HEK293 (cell line): ENCODE results near the gene NAGLU.

ENCODE experiments used
- CTCF ChIA-PET: fragments of 350-600 bp; formaldehyde crosslinking; extraction: SDS; loops from one replicate; lab custom pipeline; 2021; ENCODE audit warnings: antibody characterized with exemption; lab: Yijun Ruan, JAX
- POLR2A ChIA-PET: fragments of 300-600 bp; formaldehyde crosslinking; extraction: SDS; loops from one replicate; lab custom pipeline; 2020; ENCODE audit warnings: antibody characterized with exemption, inconsistent platforms; lab: Yijun Ruan, JAX
- H3K27ac ChIP-seq: fragments of 200-500 bp; sonication (Bioruptor generic); 2 replicates; pipeline ENCODE4 v1.5.1; 2014; ENCODE audit warnings: low read depth, low read length, control low read depth, inconsistent platforms; ENCODE audit errors: extremely low read depth
- H3K36me3 ChIP-seq, 2 experiments: fragments of 200-500 bp in 1 of 2; sonication (Bioruptor generic) in 1 of 2; 1 replicate in 1 of 2; 2 replicates in 1 of 2; pipeline ENCODE4 v1.5.1; 2014 to 2017; ENCODE audit warnings: inconsistent platforms in 2 of 2, low read length in 2 of 2; ENCODE audit not compliant: control insufficient read depth in 2 of 2, insufficient read depth in 1 of 2
- H3K4me1 ChIP-seq: fragments of 200-500 bp; sonication (Bioruptor generic); 2 replicates; pipeline ENCODE4 v1.5.1; 2014; ENCODE audit warnings: mild to moderate bottlenecking, low read length, inconsistent platforms; ENCODE audit not compliant: control insufficient read depth, insufficient read depth
- H3K4me3 ChIP-seq: 2 replicates; pipeline ENCODE4 v1.5.1; 2011; ENCODE audit warnings: low read depth, mild to moderate bottlenecking, control low read depth, low read length, moderate library complexity
- H3K9me3 ChIP-seq: fragments of 200-500 bp; sonication (Bioruptor generic); 2 replicates; pipeline ENCODE4 v1.5.1; 2014; ENCODE audit warnings: low read depth, low read length, inconsistent platforms; ENCODE audit not compliant: control insufficient read depth, insufficient read depth
- HOXC10 ChIP-seq: sonication (generic); formaldehyde crosslinking; IDR thresholded peaks from 2 replicates; pipeline ENCODE4 v1.8.1; 2023; ENCODE audit warnings: mild to moderate bottlenecking, missing genetic modification reagents
- KLF10 ChIP-seq: fragments of 450-650 bp; IDR thresholded peaks from 2 replicates; pipeline ENCODE4 v1.5.1; 2018; ENCODE audit warnings: missing biosample characterization, mild to moderate bottlenecking, missing genetic modification characterization
- KLF17 ChIP-seq: fragments of 450-650 bp; formaldehyde crosslinking; IDR thresholded peaks from 2 replicates; pipeline ENCODE4 v1.5.1; 2016; ENCODE audit warnings: missing biosample characterization, missing genetic modification characterization
- PRDM10 ChIP-seq: fragments of 450-650 bp; formaldehyde crosslinking; IDR thresholded peaks from 2 replicates; pipeline ENCODE4 v1.5.1; 2016; ENCODE audit warnings: missing biosample characterization, missing genetic modification characterization
- SP2 ChIP-seq: fragments of 450-650 bp; formaldehyde crosslinking; IDR thresholded peaks from 2 replicates; pipeline ENCODE4 v1.5.1; 2016; ENCODE audit warnings: missing biosample characterization, missing genetic modification characterization
- SP7 ChIP-seq: fragments of 450-650 bp; formaldehyde crosslinking; IDR thresholded peaks from 2 replicates; pipeline ENCODE4 v1.5.1; 2016; ENCODE audit warnings: missing biosample characterization, missing genetic modification characterization
- ZBTB11 ChIP-seq: fragments of 450-650 bp; formaldehyde crosslinking; conservative IDR thresholded peaks from 2 replicates; pipeline ENCODE4 v1.5.1; 2016; ENCODE audit warnings: low read depth, missing biosample characterization, missing genetic modification characterization
- ZNF132 ChIP-seq: fragments of 450-650 bp; formaldehyde crosslinking; IDR thresholded peaks from 2 replicates; pipeline ENCODE4 v1.5.1; 2017; ENCODE audit warnings: missing biosample characterization, missing genetic modification characterization, borderline replicate concordance
- ZNF174 ChIP-seq: fragments of 450-650 bp; formaldehyde crosslinking; IDR thresholded peaks from 2 replicates; pipeline ENCODE4 v1.5.0; 2017; ENCODE audit warnings: missing biosample characterization, mild to moderate bottlenecking, missing genetic modification characterization
- ZNF292 ChIP-seq: fragments of 450-650 bp; formaldehyde crosslinking; IDR thresholded peaks from 2 replicates; pipeline ENCODE4 v1.5.1; 2016; ENCODE audit warnings: low read depth, missing biosample characterization, missing genetic modification characterization, borderline replicate concordance
- ZNF354C ChIP-seq: fragments of 450-650 bp; formaldehyde crosslinking; IDR thresholded peaks from 2 replicates; pipeline ENCODE4 v1.5.1; 2016; ENCODE audit warnings: missing biosample characterization, missing genetic modification characterization, low read depth, borderline replicate concordance
- ZNF394 ChIP-seq: fragments of 450-650 bp; formaldehyde crosslinking; IDR thresholded peaks from 2 replicates; pipeline ENCODE4 v1.5.1; 2016; ENCODE audit warnings: missing biosample characterization, missing genetic modification characterization, mild to moderate bottlenecking, moderate library complexity, borderline replicate concordance
- ZNF398 ChIP-seq: fragments of 450-650 bp; formaldehyde crosslinking; IDR thresholded peaks from 2 replicates; pipeline ENCODE4 v1.5.1; 2017; ENCODE audit warnings: missing biosample characterization, missing genetic modification characterization
- ZNF426 ChIP-seq: fragments of 450-650 bp; formaldehyde crosslinking; IDR thresholded peaks from 2 replicates; pipeline ENCODE4 v1.5.1; 2017; ENCODE audit warnings: missing biosample characterization, missing genetic modification characterization, mild to moderate bottlenecking, inconsistent platforms, moderate library complexity
- ZNF433 ChIP-seq: fragments of 450-650 bp; formaldehyde crosslinking; IDR thresholded peaks from 2 replicates; pipeline ENCODE4 v1.5.1; 2016; ENCODE audit warnings: missing biosample characterization, missing genetic modification characterization, low read depth
- ZNF600 ChIP-seq: fragments of 450-650 bp; formaldehyde crosslinking; IDR thresholded peaks from 2 replicates; pipeline ENCODE4 v1.5.1; 2016; ENCODE audit warnings: missing biosample characterization, missing genetic modification characterization
- ZNF837 ChIP-seq: fragments of 450-650 bp; formaldehyde crosslinking; IDR thresholded peaks from 2 replicates; pipeline ENCODE4 v1.5.1; 2016; ENCODE audit warnings: missing biosample characterization, missing genetic modification characterization

NAGLU gene

GRCh38 chr17:42536372-42537155 is 523 bp downstream of the NAGLU start (continued):
- TF ChIP-seq ZNF174 (tag by site-specific recombination) (no peak), KLF17 (tag by site-specific recombination) (peak; percentile 84), ZNF132 (tag by site-specific recombination) (no peak), ZBTB11 (tag by site-specific recombination) (peak; percentile 87), KLF10 (tag by site-specific recombination) (peak; percentile 39), HOXC10 (CRISPR knock-in tag) (no peak), ZNF398 (tag by site-specific recombination) (peak; percentile 88), SP7 (tag by site-specific recombination) (peak; percentile 69; the same call in 1 of the 2 replicates), ZNF600 (peak; percentile 97)

- Histone ChIP-seq H3K27ac (peak overlapping the region; percentile 98), H3K4me1 (peaks cover 10% of the 10 kb centered on the region), H3K9me3 (no peaks in the 10 kb centered on the region), H3K4me3 (peak overlapping the region; percentile 44), H3K36me3 (peaks cover 13 to 35% of the 10 kb centered on the region in 2 experiments; a peak in 2 of 3 replicates)
- CTCF ChIA-PET: interaction anchor here (0.6 to 4.1 kb wide), 6 partner anchors 10 to 131 kb away, joined by 3 to 19 read pairs (median 6); partner anchors contain the start of gene PSMC3IP
- no peak for TF ChIP-seq ZNF426 (tag by site-specific recombination)
- no peak for TF ChIP-seq PRDM10 (tag by site-specific recombination)
- no peak for TF ChIP-seq ZNF292 (tag by site-specific recombination)
- 0 out of 2 replicates have a peak, but pooled peaks have one; percentile 8 for TF ChIP-seq ZNF394 (tag by site-specific recombination)
- TF ChIP-seq SP2 (tag by site-specific recombination): no peak
- no peak for TF ChIP-seq ZNF433 (tag by site-specific recombination)
- TF ChIP-seq ZNF837 (tag by site-specific recombination): 0 out of 2 replicates have a peak, but pooled peaks have one; percentile 41
- no peak for TF ChIP-seq ZNF354C (tag by site-specific recombination)
- POLR2A ChIA-PET: interaction anchor here (1.1 to 2.7 kb wide), 10 partner anchors 10 to 236 kb away, joined by 3 to 20 read pairs (median 6); partner anchors contain the start of genes CAVIN1, PSMC3IP, RETREG3 and TUBG1
Measured at GRCh38 chr17:42537156-42537805, 1.2 kb downstream of the NAGLU start.
